GM20000 (cell line): ENCODE measurements around the gene RAB3IL1.

Experiments
- DNase-seq: peaks from one replicate; pipeline ENCODE4 v3.0.0; 2012; ENCODE audit warnings: low spot score
- TF ChIP-seq, protein P1 (sequence below): IDR thresholded peaks from 2 replicates; pipeline ENCODE4 v1.5.1; 2012; ENCODE audit warnings: mild to moderate bottlenecking, control low read depth; ENCODE audit errors: extremely low read depth, missing control alignments

The RAB3IL1 gene

DNA sequence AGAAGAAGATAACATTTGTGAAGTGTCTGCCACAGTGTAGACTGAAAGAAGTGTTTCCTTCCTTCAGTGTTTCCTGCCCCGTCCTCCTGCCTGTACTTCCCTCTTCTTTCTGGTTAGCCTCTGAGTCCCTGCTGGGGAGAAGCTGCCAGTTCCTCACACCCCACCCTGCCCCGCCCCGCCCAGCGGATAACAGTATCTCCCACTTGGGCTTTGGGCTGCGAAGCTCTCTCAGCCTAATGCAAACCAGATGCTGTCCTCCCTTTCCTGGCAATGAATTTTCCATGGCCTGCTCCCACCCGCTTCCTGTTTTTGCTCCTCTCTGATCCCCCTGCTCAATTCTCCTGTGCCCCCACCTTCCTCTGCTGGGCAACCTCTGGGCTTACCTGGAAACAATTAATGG is 5.2 kb upstream of the RAB3IL1 start:
- TF ChIP-seq, protein P1, sequence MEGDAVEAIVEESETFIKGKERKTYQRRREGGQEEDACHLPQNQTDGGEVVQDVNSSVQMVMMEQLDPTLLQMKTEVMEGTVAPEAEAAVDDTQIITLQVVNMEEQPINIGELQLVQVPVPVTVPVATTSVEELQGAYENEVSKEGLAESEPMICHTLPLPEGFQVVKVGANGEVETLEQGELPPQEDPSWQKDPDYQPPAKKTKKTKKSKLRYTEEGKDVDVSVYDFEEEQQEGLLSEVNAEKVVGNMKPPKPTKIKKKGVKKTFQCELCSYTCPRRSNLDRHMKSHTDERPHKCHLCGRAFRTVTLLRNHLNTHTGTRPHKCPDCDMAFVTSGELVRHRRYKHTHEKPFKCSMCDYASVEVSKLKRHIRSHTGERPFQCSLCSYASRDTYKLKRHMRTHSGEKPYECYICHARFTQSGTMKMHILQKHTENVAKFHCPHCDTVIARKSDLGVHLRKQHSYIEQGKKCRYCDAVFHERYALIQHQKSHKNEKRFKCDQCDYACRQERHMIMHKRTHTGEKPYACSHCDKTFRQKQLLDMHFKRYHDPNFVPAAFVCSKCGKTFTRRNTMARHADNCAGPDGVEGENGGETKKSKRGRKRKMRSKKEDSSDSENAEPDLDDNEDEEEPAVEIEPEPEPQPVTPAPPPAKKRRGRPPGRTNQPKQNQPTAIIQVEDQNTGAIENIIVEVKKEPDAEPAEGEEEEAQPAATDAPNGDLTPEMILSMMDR: no peak
- no peak for DNase-seq

DNA sequence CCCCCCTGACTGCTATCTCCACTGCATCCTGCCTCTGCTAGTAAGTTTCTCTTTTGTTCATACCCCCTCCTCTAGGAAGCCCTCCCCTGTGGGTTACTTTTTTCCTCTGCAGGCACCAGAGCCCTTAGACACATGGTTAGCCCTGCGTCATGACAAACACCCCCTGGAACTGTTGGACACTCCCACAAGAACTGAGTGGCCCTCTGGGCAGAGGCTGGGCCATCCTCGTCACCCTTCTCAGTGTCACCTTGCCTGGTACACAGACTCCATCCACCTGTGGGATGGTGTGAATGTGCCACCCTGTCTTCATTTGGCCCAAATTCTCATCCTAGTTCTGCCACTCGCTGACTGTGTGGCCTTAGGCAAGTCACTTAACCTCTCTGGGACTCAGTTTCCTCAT is 4.1 kb upstream of the RAB3IL1 start:
- DNase-seq: no peak
- TF ChIP-seq, protein P1: no peak

DNA sequence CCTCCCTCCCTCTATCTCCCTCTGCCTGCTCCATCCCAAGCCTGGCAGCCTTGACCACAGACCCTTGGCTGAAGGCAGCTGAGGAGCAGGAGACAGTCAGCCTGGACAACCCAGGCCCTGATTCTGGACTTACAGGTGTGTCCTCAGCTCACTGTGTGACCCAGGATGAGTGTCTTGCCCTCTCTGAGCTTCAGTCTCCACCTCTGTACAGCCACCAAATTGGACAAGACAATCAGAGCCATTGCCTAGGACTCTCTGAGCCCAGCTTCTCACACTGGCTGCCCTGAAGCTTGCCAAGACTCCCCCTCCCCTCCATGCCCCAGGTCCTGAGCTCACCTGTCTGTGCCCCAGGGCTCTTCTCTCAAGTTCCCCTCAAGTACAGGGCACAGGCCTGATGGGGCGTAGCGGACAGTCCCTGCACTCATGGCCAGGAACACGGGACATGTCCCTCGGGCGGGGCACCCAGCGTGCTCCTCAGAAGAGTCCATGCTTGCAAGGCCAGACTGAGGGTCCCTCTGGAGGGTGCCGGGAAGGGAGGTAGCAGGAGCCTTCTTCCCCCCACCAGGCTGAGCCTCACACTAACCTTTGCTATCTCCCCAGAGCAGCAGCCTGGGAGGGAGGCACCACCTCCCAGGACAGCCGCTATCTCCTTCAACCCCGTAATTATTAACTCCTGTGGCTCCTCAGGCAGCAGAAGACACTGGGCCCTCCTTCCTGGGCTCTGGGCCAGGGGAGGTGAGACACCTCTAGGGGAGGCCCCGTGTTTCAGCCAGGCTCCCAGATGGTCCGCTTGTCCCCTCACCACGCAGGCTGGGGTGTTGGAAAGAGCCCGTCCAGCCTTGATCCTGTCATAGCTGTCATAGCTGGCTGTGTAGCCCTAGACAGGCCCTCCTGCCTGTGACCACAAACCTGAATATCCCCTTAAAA is 2.6 kb upstream of the RAB3IL1 start:
- no peak for DNase-seq

DNA sequence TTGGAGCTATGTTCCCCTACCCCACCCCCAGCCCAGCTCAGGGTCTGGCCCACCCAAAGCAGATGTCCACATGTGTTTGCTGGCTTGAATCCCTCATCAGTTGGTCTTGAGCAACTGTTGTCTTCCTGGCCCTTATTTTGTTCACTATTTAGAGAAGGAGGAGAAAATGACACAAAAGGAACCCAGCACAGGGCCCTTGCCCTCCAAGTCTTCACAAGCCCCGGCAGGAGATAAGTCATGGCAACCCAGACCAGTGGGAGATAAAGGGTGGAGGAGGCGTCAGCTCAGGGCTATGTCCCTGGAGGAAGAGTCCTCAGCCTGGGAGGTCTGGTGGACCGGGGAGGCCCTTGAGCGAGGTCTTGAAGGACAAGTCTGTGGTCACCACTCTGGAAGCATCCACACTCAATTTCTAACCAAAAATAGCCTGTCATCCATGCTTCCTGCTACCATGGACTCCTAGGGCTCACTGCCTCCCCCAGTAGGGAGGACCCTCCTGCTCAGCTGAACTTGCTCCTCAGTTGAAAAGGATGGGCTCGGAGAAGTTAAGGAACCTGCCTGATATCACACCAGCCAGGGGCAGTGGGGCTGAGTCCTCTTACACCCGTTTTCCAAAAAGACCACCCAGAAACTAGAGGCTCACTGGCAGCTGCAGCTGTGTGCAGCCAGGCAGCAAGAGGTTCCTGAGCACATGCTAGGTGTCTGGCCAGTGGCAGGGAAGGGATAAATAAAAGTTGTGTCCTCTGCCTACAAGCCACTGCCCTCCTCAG is 1.8 kb upstream of the RAB3IL1 start:
- TF ChIP-seq, protein P1: no peak
- DNase-seq: peak; percentile 14

More for the DNA sequence above, 2.6 kb upstream of the RAB3IL1 start:
- TF ChIP-seq, protein P1: no peak

DNA sequence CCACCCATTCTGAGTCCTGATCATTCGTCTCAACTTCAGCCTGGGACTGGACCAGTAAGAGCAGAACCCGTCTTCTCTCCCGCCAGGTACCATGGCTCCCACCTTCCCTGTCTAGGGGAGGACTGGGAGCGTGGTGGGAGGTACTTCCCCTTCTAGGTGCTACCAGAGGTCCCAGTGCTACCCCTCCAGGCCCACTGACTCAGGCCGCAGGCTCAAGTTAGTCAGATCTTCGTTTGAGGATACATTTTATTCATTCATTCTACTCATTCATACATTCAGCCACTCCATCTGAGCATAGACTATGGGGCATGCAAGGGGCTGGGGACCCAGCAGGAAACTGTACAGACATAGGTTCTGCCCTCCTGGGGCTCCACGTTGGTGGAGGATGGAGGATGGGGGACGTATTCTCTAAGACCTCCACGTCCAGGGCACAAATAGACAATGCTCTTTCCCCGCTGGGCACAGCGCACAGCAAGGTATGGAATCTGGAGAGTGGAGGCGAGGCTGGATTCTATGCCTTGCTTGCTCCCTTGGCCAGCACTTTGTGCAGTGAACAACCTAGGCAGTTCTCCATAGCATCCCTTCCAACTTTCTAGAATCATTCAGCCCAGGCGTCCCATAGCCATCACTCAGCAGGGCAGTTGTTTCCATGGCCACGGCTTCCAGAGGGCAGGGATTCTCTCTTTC is 1.0 kb upstream of the RAB3IL1 start:
- TF ChIP-seq, protein P1: no peak
- DNase-seq: peak; percentile 25

DNA sequence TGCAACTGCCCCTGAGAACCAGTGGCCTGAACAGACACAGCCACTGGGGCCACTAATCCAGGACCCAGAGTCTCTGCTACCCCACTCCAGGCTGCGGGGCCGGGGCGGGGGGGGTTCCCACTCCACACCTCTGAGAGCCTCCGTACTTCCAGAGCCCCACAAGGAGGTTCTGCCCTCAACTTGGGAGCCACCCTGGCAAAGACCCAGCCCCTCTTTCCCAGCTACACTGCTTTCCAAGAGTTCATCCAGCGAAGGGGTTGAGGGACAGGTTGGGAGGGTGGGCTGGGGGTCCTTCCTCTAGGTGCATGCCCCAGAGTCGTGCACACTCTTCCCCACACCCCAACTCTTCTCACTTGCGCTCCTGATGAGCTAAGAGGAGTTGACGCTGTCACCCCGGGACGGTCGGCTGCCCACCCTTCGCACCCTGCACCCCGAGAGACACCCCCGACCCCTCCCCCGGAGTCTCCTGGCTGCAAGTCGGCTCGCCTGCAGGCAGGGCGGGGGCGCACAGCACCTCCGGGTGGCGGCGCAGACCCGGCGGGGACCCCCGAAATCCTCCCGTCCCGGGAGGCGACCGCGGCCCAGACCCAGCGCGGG is 531 bp downstream of the RAB3IL1 start:
- TF ChIP-seq, protein P1: no peak
- peak; percentile 51 for DNase-seq
